Measurements from ENCODE around the gene HPDL. TPM values are rescaled to one million over a fixed set of nuclear protein-coding genes. Genes with fewer than 3 reads are reported as not detected.
"Not testable (repeated sequence)": the region's sequence is repeated elsewhere in the genome, so short reads cannot be mapped to it uniquely, and the experiment has no call there.

Gene HPDL
- 1 to 10 TPM; 4.5 to 5.9 TPM for total RNA-seq

- peak within 1 kb of the TSS; percentile 87 to 89 for H3K4me3 Mint-ChIP-seq
- H3K27me3 Mint-ChIP-seq (ENCODE audit: low read depth): no peaks in the 10 kb centered on the region
- peak; percentile 65 to 70 for DNase-seq
- no peak within 1 kb of the TSS for H3K27ac Mint-ChIP-seq
- peaks cover 32% of the 10 kb centered on the region for H3K4me1 Mint-ChIP-seq (ENCODE audit: low read depth)
- no peaks in the 10 kb centered on the region for H3K9me3 Mint-ChIP-seq
- ATAC-seq (replicated peaks in 1 of 2): peak; percentile 87 to 89
- peaks cover 0 to 8% of the 10 kb centered on the region in 2 donors for H3K36me3 Mint-ChIP-seq (ENCODE audit: insufficient read depth in 2 of 2)
Observed at GRCh38 chr1:45326627-45327623, at the start of gene HPDL. HPDL (plus strand) TSS chr1:45326895; CDS start chr1:45327149, 254 bp downstream.

GRCh38 chr1:45282351-45282750, 44.3 kb upstream of the HPDL start:
- Mint-ChIP-seq H3K27me3 (ENCODE audit: low read depth) (no peaks in the 10 kb centered on the region), H3K9me3 (peaks cover under 1 to 1% of the 10 kb centered on the region in 2 donors), H3K4me3 (no peak overlapping the region), H3K36me3 (ENCODE audit: insufficient read depth in 2 of 2) (no peaks in the 10 kb centered on the region), H3K4me1 (ENCODE audit: low read depth) (no peaks in the 10 kb centered on the region), H3K27ac (no peak overlapping the region)
- ATAC-seq (replicated peaks in 1 of 2) (no peak), DNase-seq (no peak)

- DNase-seq; H3K9me3 Mint-ChIP-seq; H3K36me3 Mint-ChIP-seq (ENCODE audit: insufficient read depth in 2 of 2); H3K4me1 Mint-ChIP-seq (ENCODE audit: low read depth); H3K4me3 Mint-ChIP-seq; H3K27ac Mint-ChIP-seq; H3K27me3 Mint-ChIP-seq (ENCODE audit: low read depth); ATAC-seq (replicated peaks in 1 of 2): not testable (repeated sequence)
Observed at GRCh38 chr1:45284858-45285257, 41.8 kb upstream of the HPDL start.

- H3K9me3 Mint-ChIP-seq; H3K27me3 Mint-ChIP-seq (ENCODE audit: low read depth); H3K4me1 Mint-ChIP-seq (ENCODE audit: low read depth); H3K36me3 Mint-ChIP-seq (ENCODE audit: insufficient read depth in 2 of 2); H3K27ac Mint-ChIP-seq; ATAC-seq (replicated peaks in 1 of 2); DNase-seq; H3K4me3 Mint-ChIP-seq: not testable (repeated sequence)
Observed at GRCh38 chr1:45286521-45286920, 40.2 kb upstream of the HPDL start.

GRCh38 chr1:45291002-45291401, 35.7 kb upstream of the HPDL start:
- H3K9me3 Mint-ChIP-seq; H3K4me3 Mint-ChIP-seq; H3K27ac Mint-ChIP-seq; ATAC-seq (replicated peaks in 1 of 2); H3K36me3 Mint-ChIP-seq (ENCODE audit: insufficient read depth in 2 of 2); H3K27me3 Mint-ChIP-seq (ENCODE audit: low read depth); DNase-seq; H3K4me1 Mint-ChIP-seq (ENCODE audit: low read depth): not testable (repeated sequence)

GRCh38 chr1:45291716-45292115, 35.0 kb upstream of the HPDL start:
- H3K4me1 Mint-ChIP-seq (ENCODE audit: low read depth): no peaks in the 10 kb centered on the region
- ATAC-seq (replicated peaks in 1 of 2): no peak

GRCh38 chr1:45297666-45298356, 28.9 kb upstream of the HPDL start:
- Mint-ChIP-seq H3K9me3 (peaks cover 0 to 3% of the 10 kb centered on the region in 2 donors), H3K27ac (no peak overlapping the region), H3K4me3 (no peak overlapping the region), H3K36me3 (ENCODE audit: insufficient read depth in 2 of 2) (no peaks in the 10 kb centered on the region), H3K27me3 (ENCODE audit: low read depth) (no peaks in the 10 kb centered on the region), H3K4me1 (ENCODE audit: low read depth) (peaks cover 14% of the 10 kb centered on the region)
- DNase-seq (no peak), ATAC-seq (replicated peaks in 1 of 2) (no peak)

More at GRCh38 chr1:45291716-45292115, 35.0 kb upstream of the HPDL start:
- Mint-ChIP-seq H3K27me3 (ENCODE audit: low read depth) (no peaks in the 10 kb centered on the region), H3K4me3 (no peak overlapping the region), H3K9me3 (peaks cover 0 to 5% of the 10 kb centered on the region in 2 donors), H3K36me3 (ENCODE audit: insufficient read depth in 2 of 2) (no peaks in the 10 kb centered on the region), H3K27ac (no peak overlapping the region)
- DNase-seq: no peak

GRCh38 chr1:45299296-45299695, 27.4 kb upstream of the HPDL start:
- ATAC-seq (replicated peaks in 1 of 2) (no peak), DNase-seq (no peak)
- H3K27ac Mint-ChIP-seq: no peak overlapping the region
- H3K4me3 Mint-ChIP-seq: no peak overlapping the region
- no peaks in the 10 kb centered on the region for H3K36me3 Mint-ChIP-seq (ENCODE audit: insufficient read depth in 2 of 2)
- no peaks in the 10 kb centered on the region for H3K27me3 Mint-ChIP-seq (ENCODE audit: low read depth)
- H3K9me3 Mint-ChIP-seq: no peaks in the 10 kb centered on the region
- H3K4me1 Mint-ChIP-seq (ENCODE audit: low read depth): peaks cover 18% of the 10 kb centered on the region

- H3K27me3 Mint-ChIP-seq (ENCODE audit: low read depth): no peaks in the 10 kb centered on the region
- peak; percentile 40 for DNase-seq
- H3K4me3 Mint-ChIP-seq: no peak overlapping the region
- ATAC-seq (replicated peaks in 1 of 2): no peak
- no peaks in the 10 kb centered on the region for H3K36me3 Mint-ChIP-seq (ENCODE audit: insufficient read depth in 2 of 2)
- H3K4me1 Mint-ChIP-seq (ENCODE audit: low read depth): peaks cover 26% of the 10 kb centered on the region
- H3K9me3 Mint-ChIP-seq: no peaks in the 10 kb centered on the region
- H3K27ac Mint-ChIP-seq: peak overlapping the region; percentile 11
Observed at GRCh38 chr1:45299981-45300668, 26.6 kb upstream of the HPDL start.

GRCh38 chr1:45300669-45300997, 26.1 kb upstream of the HPDL start:
- ATAC-seq (replicated peaks in 1 of 2): no peak
- Mint-ChIP-seq H3K4me3 (no peak overlapping the region), H3K27me3 (ENCODE audit: low read depth) (no peaks in the 10 kb centered on the region), H3K9me3 (no peaks in the 10 kb centered on the region), H3K27ac (no peak overlapping the region), H3K36me3 (ENCODE audit: insufficient read depth in 2 of 2) (no peaks in the 10 kb centered on the region), H3K4me1 (ENCODE audit: low read depth) (peaks cover 31% of the 10 kb centered on the region)
- no peak for DNase-seq

- Mint-ChIP-seq H3K27ac (no peak overlapping the region), H3K9me3 (no peaks in the 10 kb centered on the region), H3K4me1 (ENCODE audit: low read depth) (peaks cover 47% of the 10 kb centered on the region), H3K4me3 (peak overlapping the region; percentile 36 to 92), H3K27me3 (ENCODE audit: low read depth) (no peaks in the 10 kb centered on the region), H3K36me3 (ENCODE audit: insufficient read depth in 2 of 2) (no peaks in the 10 kb centered on the region)
- ATAC-seq (replicated peaks in 1 of 2) (no peak), DNase-seq (no peak)
Observed at GRCh38 chr1:45302505-45303150, 24.1 kb upstream of the HPDL start.

- H3K27me3 Mint-ChIP-seq (ENCODE audit: low read depth): no peaks in the 10 kb centered on the region
- no peaks in the 10 kb centered on the region for H3K9me3 Mint-ChIP-seq
- H3K4me1 Mint-ChIP-seq (ENCODE audit: low read depth): peaks cover 47% of the 10 kb centered on the region
- H3K4me3 Mint-ChIP-seq: peak overlapping the region; percentile 86 to 92
- DNase-seq (peak; percentile 95 to 97), ATAC-seq (replicated peaks in 1 of 2) (peak; percentile 86 to 87)
- no peaks in the 10 kb centered on the region for H3K36me3 Mint-ChIP-seq (ENCODE audit: insufficient read depth in 2 of 2)
- peak overlapping the region; percentile 86 for H3K27ac Mint-ChIP-seq
Observed at GRCh38 chr1:45303520-45304310, 23.0 kb upstream of the HPDL start.
